Endothelial cell of umbilical vein (primary cell): ENCODE data around the gene COQ4. TPM values are rescaled to one million over a fixed set of nuclear protein-coding genes. Genes with fewer than 3 reads are reported as not detected.
A peak's percentile ranks its signal among the peaks of the same experiment; 100 is the strongest.

Experiments used
- BruUV-seq: library from RNA; stranded (reverse); fragments of 400-500 nt; replicated peaks from 2 replicates; lab custom pipeline; 2021; lab: Mats Ljungman, UMichigan
- CTCF ChIA-PET: fragments of 300-600, 350-600 bp; sonication (Branson Sonifier 250); formaldehyde crosslinking; loops from one replicate; lab custom pipeline; 2021; ENCODE audit warnings: antibody characterized with exemption, inconsistent platforms; lab: Charles Lee
- POLR2A ChIA-PET: fragments of 300-600, 350-600 bp; sonication (Branson Sonifier 250); formaldehyde crosslinking; loops from one replicate; lab custom pipeline; 2021; ENCODE audit warnings: antibody characterized with exemption, inconsistent platforms; lab: Charles Lee
- DNase-seq: peaks from one replicate; pipeline ENCODE4 v3.0.0-alpha.2; 2011; ENCODE audit warnings: low read depth, low spot score
- FAIRE-seq: peaks from 2 replicates; lab custom pipeline; 2011; peaks lifted over from hg19 to GRCh38; lab: Jason Lieb, UNC
- H2AFZ ChIP-seq: 2 replicates; pipeline ENCODE4 v1.6.0; 2012; ENCODE audit warnings: low read depth, low read length, control low read depth, inconsistent platforms
- H3K27ac ChIP-seq: 2 replicates; pipeline ENCODE4 v1.5.1; 2011; ENCODE audit warnings: low read depth, mild to moderate bottlenecking, control low read depth, low read length, moderate library complexity; ENCODE audit not compliant: insufficient read depth
- H3K27me3 ChIP-seq, 2 experiments: 2 replicates each; pipeline versions ENCODE4 v1.6.0 to v1.6.1; 2011; ENCODE audit warnings: low read length in 2 of 2, mixed read lengths in 1 of 2; ENCODE audit not compliant: control insufficient read depth in 2 of 2, insufficient read depth in 2 of 2
- H3K36me3 ChIP-seq, 2 experiments: 2 replicates in 1 of 2; 3 replicates in 1 of 2; pipeline ENCODE4 v1.5.1; 2011; ENCODE audit warnings: low read length in 2 of 2, mild to moderate bottlenecking in 1 of 2, moderate library complexity in 1 of 2; ENCODE audit not compliant: control insufficient read depth in 2 of 2, insufficient read depth in 2 of 2; ENCODE audit errors: extremely low read depth in 1 of 2
- H3K4me1 ChIP-seq: 3 replicates; pipeline ENCODE4 v1.5.1; 2011; ENCODE audit warnings: mild to moderate bottlenecking, low read length; ENCODE audit not compliant: control insufficient read depth, insufficient read depth; ENCODE audit errors: extremely low read depth
- H3K4me2 ChIP-seq: 2 replicates; pipeline ENCODE4 v1.6.1; 2011; ENCODE audit warnings: low read length, control low read depth, mixed read lengths; ENCODE audit not compliant: insufficient read depth
- H3K4me3 ChIP-seq, 3 experiments: fragments of 200-600 bp in 1 of 3; sonication (generic), shearing (Covaris generic) in 1 of 3; replicated peaks in 1 of 3; 2 replicates each; pipeline ENCODE4 v1.5.1; 2011 to 2016; ENCODE audit warnings: control low read depth in 3 of 3, low read length in 3 of 3, mild to moderate bottlenecking in 2 of 3, inconsistent platforms in 1 of 3, low read depth in 1 of 3, moderate library complexity in 1 of 3; ENCODE audit not compliant: insufficient read depth in 1 of 3
- H3K79me2 ChIP-seq: 2 replicates; pipeline ENCODE4 v1.6.0; 2012; ENCODE audit warnings: low read length, inconsistent platforms; ENCODE audit not compliant: control insufficient read depth, insufficient read depth
- H3K9ac ChIP-seq: replicated peaks from 2 replicates; pipeline ENCODE3; 2011; ENCODE audit warnings: low read length, control low read depth; ENCODE audit not compliant: insufficient read depth; ENCODE audit errors: extremely low read depth
- H3K9me1 ChIP-seq: replicated peaks from 3 replicates; pipeline ENCODE4 v1.6.0; 2011; ENCODE audit warnings: mild to moderate bottlenecking, low read length; ENCODE audit not compliant: control insufficient read depth, insufficient read depth; ENCODE audit errors: extremely low read depth
- H3K9me3 ChIP-seq: replicated peaks from 2 replicates; pipeline ENCODE4 v1.5.1; 2012; ENCODE audit warnings: low read length, inconsistent platforms; ENCODE audit not compliant: control insufficient read depth, insufficient read depth
- H4K20me1 ChIP-seq: replicated peaks from 2 replicates; pipeline ENCODE3; 2011; ENCODE audit warnings: mild to moderate bottlenecking, low read length; ENCODE audit not compliant: control insufficient read depth, insufficient read depth; ENCODE audit errors: extremely low read depth
- EZH2 ChIP-seq: IDR thresholded peaks from 2 replicates; pipeline ENCODE4 v1.6.1; 2012; ENCODE audit warnings: borderline replicate concordance, low read depth, mild to moderate bottlenecking, moderate library complexity, low read length, inconsistent platforms; ENCODE audit not compliant: severe bottlenecking
- FOS ChIP-seq: IDR thresholded peaks from 2 replicates; pipeline ENCODE4 v1.6.1; 2011; ENCODE audit warnings: mild to moderate bottlenecking, low read length, moderate library complexity, borderline replicate concordance; ENCODE audit not compliant: insufficient read depth
- GATA2 ChIP-seq: IDR thresholded peaks from 2 replicates; pipeline ENCODE4 v1.7.0; 2011; ENCODE audit warnings: low read depth, mild to moderate bottlenecking, moderate library complexity, mixed read lengths, low read length; ENCODE audit not compliant: insufficient read length, insufficient read depth
- JUN ChIP-seq: IDR thresholded peaks from 2 replicates; pipeline ENCODE4 v1.6.1; 2011; ENCODE audit warnings: borderline replicate concordance, low read depth; ENCODE audit not compliant: insufficient read length, insufficient read depth
- MAX ChIP-seq: IDR thresholded peaks from 2 replicates; pipeline ENCODE4 v1.6.1; 2011; ENCODE audit not compliant: insufficient read depth, insufficient read length
- MYC ChIP-seq: IDR thresholded peaks from one replicate; pipeline ENCODE4 v1.6.1; 2011; ENCODE audit warnings: mild to moderate bottlenecking, low read depth, low read length
- POLR2A ChIP-seq: IDR thresholded peaks from 2 replicates; pipeline ENCODE4 v1.6.1; 2012; ENCODE audit warnings: low read depth, mild to moderate bottlenecking, control low read depth, low read length
- POLR2AphosphoS5 ChIP-seq: IDR thresholded peaks from 2 replicates; pipeline ENCODE4 v1.6.1; 2012; ENCODE audit warnings: low read depth, mild to moderate bottlenecking, control low read depth, low read length, moderate library complexity; ENCODE audit not compliant: insufficient read depth
- dilution Hi-C: fragments of 300-500 bp; cut with MboI; formaldehyde crosslinking; loops from one replicate; pipeline ENCODE4 v1.15.0; 2019; ENCODE audit warnings: low sequenced_read_pairs; ENCODE audit not compliant: extremely low pct_ligation_motif_present
- intact Hi-C: fragments of 100-400 bp; cut with micrococcal nuclease; formaldehyde crosslinking; loops from one replicate; pipeline ENCODE4 v1.10.0; 2022
- polyA plus RNA-seq, 4 experiments: library from polyadenylated mRNA; depleted of rRNA in 3 of 4; stranded (reverse) in 3 of 4; unstranded in 1 of 4; fragments of >200 nt; gene quantifications; 2 replicates each; pipeline versions ENCODE4 v1.2.1 to v1.2.3, GENCODE V29; 2011 to 2012; ENCODE audit warnings: missing spikeins in 1 of 4
- total RNA-seq: library from RNA; stranded (reverse); gene quantifications from 2 replicates; pipeline ENCODE4 v1.2.3, GENCODE V29; 2021
- TF ChIP-seq, protein P1 (sequence below), 2 donors: IDR thresholded peaks; 1 replicate in 1 of 2; 2 replicates in 1 of 2; pipeline ENCODE4 v1.5.1; 2011; ENCODE audit warnings: low read length in 2 of 2, mild to moderate bottlenecking in 2 of 2, moderate library complexity in 2 of 2, control low read depth in 1 of 2, inconsistent platforms in 1 of 2, low read depth in 1 of 2; ENCODE audit not compliant: insufficient read depth in 1 of 2; ENCODE audit errors: extremely low read depth in 1 of 2

Gene COQ4
- total and polyA plus RNA-seq, 2 donors (not counting 3 experiments of a cell fraction or from before 2014, with no cell fraction given) = 44.4 to 78.1 TPM

GRCh38 chr9:128365525-128365924 is 42.9 kb downstream of the COQ4 start:
- Histone ChIP-seq H4K20me1 (no peaks in the 10 kb centered on the region), H3K4me1 (peaks cover 21% of the 10 kb centered on the region), H3K27me3 (no peaks in the 10 kb centered on the region), H3K9me1 (no peaks in the 10 kb centered on the region), H3K4me2 (no peak overlapping the region), H2AFZ (peak overlapping the region; percentile 56), H3K27ac (no peak overlapping the region), H3K4me3 (no peak overlapping the region), H3K79me2 (no peaks in the 10 kb centered on the region), H3K36me3 (no peaks in the 10 kb centered on the region), H3K9ac (no peak overlapping the region), H3K9me3 (no peaks in the 10 kb centered on the region)
- ChIA-PET CTCF (interaction anchor here (1.0 to 1.1 kb wide), 2 partner anchors 24 to 55 kb away, joined by 3 to 5 read pairs; partner anchors contain the start of gene CERCAM), POLR2A (no interaction called here)
- dilution Hi-C loops = no loop called here
- TF ChIP-seq, protein P1, sequence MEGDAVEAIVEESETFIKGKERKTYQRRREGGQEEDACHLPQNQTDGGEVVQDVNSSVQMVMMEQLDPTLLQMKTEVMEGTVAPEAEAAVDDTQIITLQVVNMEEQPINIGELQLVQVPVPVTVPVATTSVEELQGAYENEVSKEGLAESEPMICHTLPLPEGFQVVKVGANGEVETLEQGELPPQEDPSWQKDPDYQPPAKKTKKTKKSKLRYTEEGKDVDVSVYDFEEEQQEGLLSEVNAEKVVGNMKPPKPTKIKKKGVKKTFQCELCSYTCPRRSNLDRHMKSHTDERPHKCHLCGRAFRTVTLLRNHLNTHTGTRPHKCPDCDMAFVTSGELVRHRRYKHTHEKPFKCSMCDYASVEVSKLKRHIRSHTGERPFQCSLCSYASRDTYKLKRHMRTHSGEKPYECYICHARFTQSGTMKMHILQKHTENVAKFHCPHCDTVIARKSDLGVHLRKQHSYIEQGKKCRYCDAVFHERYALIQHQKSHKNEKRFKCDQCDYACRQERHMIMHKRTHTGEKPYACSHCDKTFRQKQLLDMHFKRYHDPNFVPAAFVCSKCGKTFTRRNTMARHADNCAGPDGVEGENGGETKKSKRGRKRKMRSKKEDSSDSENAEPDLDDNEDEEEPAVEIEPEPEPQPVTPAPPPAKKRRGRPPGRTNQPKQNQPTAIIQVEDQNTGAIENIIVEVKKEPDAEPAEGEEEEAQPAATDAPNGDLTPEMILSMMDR (IDR thresholded peaks at IDR 0.05; ENCODE audit: extremely low read depth in 1 of 2, insufficient read depth in 1 of 2, low read depth in 1 of 2, low read length in 2 of 2) = no peak
- no peak for TF ChIP-seq MAX
- FAIRE-seq (no peak), DNase-seq (no peak)
- no TSS peak for BruUV-seq
- intact Hi-C loops = no loop called here

- CTCF ChIA-PET = interaction anchor here (0.9 to 1.1 kb wide), 2 partner anchors 28 to 51 kb away, joined by 3 read pairs; no protein-coding TSS in a partner anchor
- intact Hi-C loops = no loop called here
These were observed 46.5 kb downstream of the COQ4 start for GRCh38 chr9:128369024-128369706.

More at GRCh38 chr9:128369024-128369706, 46.5 kb downstream of the COQ4 start:
- TF ChIP-seq MYC = no peak
- no peak for TF ChIP-seq POLR2AphosphoS5
- no peak for TF ChIP-seq FOS
- no peak for TF ChIP-seq JUN
- no peak for TF ChIP-seq EZH2
- TF ChIP-seq MAX = no peak
- TF ChIP-seq, protein P1 (IDR thresholded peaks at IDR 0.05; ENCODE audit: extremely low read depth in 1 of 2, insufficient read depth in 1 of 2, low read depth in 1 of 2, low read length in 2 of 2) = no peak
- no peak for TF ChIP-seq GATA2
- TF ChIP-seq POLR2A = no peak
- H3K9me3 ChIP-seq = no peaks in the 10 kb centered on the region
- no peaks in the 10 kb centered on the region for H3K36me3 ChIP-seq
- peaks cover 23% of the 10 kb centered on the region for H3K4me1 ChIP-seq
- H3K79me2 ChIP-seq = peaks cover 28% of the 10 kb centered on the region
- DNase-seq (no peak), FAIRE-seq (no peak)
- H3K4me3 ChIP-seq = no peak overlapping the region
- no peaks in the 10 kb centered on the region for H3K27me3 ChIP-seq
- H4K20me1 ChIP-seq = no peaks in the 10 kb centered on the region
- H3K4me2 ChIP-seq = no peak overlapping the region
- H2AFZ ChIP-seq = no peak overlapping the region
- H3K9me1 ChIP-seq = no peaks in the 10 kb centered on the region
- no peak overlapping the region for H3K27ac ChIP-seq
- POLR2A ChIA-PET = no interaction called here
- no TSS peak for BruUV-seq
- dilution Hi-C loops = no loop called here
- no peak overlapping the region for H3K9ac ChIP-seq
